NCI-H748 (cell line): ENCODE measurements around the gene FKRP.

Experiments used
- DNase-seq: peaks from one replicate; lab custom pipeline; 2025; ENCODE audit not compliant: unreplicated experiment; lab: John Stamatoyannopoulos, UW

FKRP gene

GRCh38 chr19:46731584-46731983 lies 14.3 kb upstream of the FKRP start:
- DNase-seq = no peak

GRCh38 chr19:46732172-46732938 lies 13.5 kb upstream of the FKRP start:
- DNase-seq = no peak

DNA sequence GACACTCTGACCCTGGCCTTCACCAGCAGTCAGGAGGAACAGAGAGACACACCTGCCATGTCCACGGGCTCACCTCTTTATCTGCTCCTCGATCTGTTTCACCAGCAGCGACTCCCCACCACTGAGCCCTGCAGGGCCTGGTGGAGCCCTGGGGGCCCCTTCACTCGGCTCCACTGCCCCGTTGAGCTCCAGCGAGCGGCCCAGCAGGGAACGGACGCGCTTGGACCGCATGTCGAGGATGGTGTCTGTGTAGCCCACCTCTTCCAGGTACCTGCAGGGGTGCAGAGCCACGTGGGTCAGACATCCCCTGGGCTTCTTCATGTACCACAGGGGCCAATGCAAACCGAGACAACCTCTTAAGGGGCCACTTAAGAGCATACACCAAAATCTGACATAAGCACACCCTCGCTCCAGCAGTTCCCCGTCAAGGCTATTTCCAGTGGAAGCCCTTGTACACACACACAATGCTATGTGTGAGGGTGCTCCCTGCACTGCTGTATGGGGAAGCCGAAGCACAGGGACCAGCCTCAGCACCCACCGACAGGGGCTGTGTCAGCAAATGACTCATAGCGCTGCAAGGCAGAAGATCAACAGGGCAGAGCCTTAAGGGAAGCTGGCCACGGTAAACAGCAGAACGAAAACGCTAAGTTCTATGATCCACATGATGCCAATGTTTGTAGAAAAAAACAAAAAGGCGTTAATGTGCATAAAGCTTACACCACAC lies 12.7 kb upstream of the FKRP start:
- no peak for DNase-seq

DNA sequence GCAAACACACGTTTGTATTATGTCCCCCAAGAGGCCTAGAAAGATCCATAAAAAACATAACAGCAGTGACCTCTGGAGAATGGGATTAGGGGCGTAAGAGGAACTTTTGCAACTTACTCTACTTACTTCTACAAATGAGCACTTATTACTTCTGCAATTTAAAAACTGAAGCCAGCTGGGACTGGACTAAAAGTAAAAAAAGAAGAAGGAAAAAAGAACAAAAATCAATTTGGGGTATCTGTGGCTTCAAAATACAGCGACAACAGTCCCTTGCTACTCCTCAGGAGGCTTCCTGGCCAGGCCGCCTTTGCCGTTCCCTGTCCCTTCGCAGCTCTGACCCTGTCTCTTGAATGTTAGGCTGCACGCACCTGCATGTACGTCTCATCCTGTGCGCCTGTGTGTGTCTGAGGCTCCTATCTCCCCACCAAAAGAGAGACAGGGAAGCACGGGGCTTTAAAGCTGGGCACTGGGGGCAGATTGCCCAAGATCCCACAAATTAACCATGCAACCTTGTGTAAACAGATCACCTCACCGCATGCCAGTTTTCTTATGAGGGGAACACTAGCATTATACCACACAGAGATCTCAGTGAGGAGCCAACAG lies 12.1 kb upstream of the FKRP start:
- no peak for DNase-seq

GRCh38 chr19:46736531-46737297 lies 9.1 kb upstream of the FKRP start:
- no peak for DNase-seq

- no peak for DNase-seq
Measured at GRCh38 chr19:46737298-46737654, 8.6 kb upstream of the FKRP start.

DNA sequence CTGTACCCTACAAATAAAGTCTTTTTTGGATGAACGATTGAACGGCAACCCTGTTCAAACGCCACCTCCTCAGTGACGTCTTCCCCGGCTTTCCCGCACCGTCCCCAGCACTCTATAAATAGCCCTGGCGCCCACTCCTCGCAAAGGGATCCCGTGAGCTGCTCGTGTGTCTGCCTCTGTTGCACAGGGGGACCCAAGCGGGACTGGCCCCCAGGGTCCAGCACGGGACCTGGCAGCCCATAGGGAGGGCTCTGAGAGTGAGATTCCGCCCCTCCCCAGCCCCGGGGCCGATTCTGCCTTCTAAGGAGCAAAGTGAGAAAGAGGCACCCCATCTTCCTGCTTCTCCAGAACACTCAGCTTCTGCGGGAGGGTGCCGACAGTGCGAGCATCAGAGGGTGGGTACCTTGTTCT lies 8.1 kb upstream of the FKRP start:
- no peak for DNase-seq

- no peak for DNase-seq
Measured at GRCh38 chr19:46739290-46739771, 6.5 kb upstream of the FKRP start.

DNA sequence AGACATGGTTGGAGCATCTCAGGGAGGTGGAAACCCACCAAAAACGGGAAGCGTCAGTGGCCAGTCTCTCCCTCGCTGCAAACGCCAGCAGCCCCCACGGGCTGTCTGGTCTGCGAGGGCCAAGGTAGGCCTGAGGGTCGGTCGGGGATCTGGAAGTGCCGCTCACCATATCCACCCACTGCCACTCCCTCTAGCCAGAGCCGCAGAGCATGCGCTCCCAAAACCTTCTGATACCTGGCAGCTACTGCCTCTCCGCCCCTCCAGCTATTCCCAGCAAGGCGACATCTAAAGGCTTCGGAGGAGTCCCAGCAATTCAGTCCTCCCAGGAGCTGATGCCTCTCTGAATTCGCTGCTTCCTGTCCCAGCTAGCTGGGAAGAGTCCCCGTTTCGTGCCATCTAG lies 4.4 kb upstream of the FKRP start:
- DNase-seq = no peak

- DNase-seq = no peak
Measured at GRCh38 chr19:46742926-46743480, 2.9 kb upstream of the FKRP start.

DNA sequence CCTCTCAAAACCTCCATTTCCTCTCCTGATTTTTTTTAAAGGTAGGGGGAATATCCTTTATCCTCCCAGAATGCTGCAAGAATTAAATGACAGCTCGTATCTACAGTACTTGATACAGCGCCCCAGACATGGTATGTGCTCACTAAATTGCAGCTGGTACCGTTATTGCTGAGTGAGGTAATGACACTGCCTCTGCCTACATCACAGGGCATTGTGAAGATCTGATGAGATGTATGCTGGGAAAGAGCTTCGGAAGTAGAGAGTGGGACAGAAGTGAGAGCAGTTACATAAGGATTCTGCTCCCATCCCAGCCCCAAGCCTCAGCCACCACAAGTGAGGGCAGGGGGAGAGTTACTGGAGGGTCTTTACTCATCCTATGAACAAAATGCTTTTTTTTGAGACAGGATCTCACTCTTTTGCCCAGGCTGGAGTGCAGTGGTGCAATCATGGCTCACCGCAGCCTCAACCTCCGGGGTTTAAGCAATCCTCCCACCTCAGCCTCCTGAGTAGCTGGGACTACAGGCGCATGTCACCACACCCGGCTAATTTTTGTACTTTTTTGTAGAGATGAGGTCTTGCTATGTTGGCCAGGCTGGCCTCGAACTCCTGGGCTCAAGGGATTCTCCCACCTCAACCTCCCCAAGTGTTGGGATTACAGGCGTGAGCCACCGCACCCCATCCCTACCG lies 1.7 kb upstream of the FKRP start:
- DNase-seq = no peak

DNA sequence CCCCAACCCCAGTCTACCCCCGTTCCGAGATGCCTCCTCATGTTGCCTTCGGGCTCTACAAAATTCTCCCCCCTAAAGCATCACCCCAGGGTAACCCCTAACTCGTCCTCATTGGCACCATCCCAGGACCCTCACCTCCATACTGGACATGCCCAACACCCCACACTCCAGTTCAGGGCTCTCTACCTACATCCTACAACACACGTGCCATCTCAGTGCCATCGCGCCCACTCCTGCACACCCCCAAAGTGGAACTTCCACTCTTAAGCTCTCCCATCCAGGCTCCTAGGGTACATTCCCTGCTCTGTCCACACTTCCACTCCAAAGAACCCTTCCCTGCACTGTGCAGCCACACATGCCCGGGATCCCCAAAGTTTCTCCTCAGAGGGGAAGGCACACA lies 827 bp upstream of the FKRP start:
- no peak for DNase-seq

DNA sequence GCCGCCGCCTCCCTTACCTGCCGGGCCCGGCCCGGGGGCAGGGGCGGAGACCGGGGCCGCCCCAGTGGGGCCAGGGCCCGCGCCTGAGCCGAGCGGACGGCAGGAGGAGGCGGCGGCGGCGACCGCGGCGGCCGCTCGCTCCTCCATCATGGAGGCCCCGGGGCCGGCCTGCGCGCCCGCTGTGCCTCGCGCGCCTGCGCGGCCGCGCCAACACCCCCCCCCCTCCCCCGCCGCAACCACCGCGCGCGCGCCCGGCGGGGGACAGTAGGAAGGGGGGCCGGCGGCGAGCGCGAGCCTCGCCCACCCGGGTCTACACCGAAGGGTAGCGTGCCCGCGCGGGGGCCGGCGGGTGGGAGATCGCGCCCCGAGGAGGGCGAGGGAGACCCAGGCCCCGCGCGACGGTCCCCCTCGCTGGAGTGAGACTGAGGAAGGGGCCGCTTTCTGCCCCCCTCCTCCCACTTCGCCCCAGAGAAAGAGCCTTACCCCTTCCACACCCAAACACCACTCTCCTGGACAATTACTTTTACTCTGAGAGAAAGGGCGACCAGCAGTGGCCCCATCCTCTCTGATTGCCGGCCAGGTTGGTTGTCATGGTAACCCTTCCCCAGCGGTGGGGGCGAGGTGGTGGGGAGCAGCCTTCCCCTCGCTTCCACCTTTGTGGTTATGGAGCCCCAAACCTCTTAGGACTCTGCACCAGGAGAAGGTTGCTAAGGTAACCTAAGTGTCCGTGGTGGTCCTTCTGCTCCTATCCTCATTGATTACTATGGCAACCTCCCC lies 612 bp downstream of the FKRP start, which contains the start of gene STRN4:
Gene STRN4 (minus strand): TSS at position 170 of the 777 bp plus-strand sequence. CDS start 20 bp downstream, at position 150.
- DNase-seq = peak; percentile 96

- DNase-seq = peak; percentile 63
Measured at GRCh38 chr19:46748325-46749109, 2.7 kb downstream of the FKRP start.

- peak; percentile 76 for DNase-seq
Measured at GRCh38 chr19:46753420-46754155, 7.7 kb downstream of the FKRP start.

GRCh38 chr19:46755077-46755852 lies 9.4 kb downstream of the FKRP start:
- no peak for DNase-seq

GRCh38 chr19:46755853-46756543 lies 10.1 kb downstream of the FKRP start:
- no peak for DNase-seq
